A673 (cell line): ENCODE data around the gene CBX8. TPM values are rescaled to one million over a fixed set of nuclear protein-coding genes. Genes with fewer than 3 reads are reported as not detected.

Source experiments
- BruUV-seq: library from RNA; stranded (reverse); fragments of 400-500 nt; replicated peaks from 2 replicates; lab custom pipeline; 2021; lab: Mats Ljungman, UMichigan
- CTCF ChIA-PET: fragments of 300-600 bp; sonication (Branson Sonifier 250); formaldehyde crosslinking; loops from one replicate; lab custom pipeline; 2022; ENCODE audit warnings: antibody characterized with exemption; lab: Charles Lee
- POLR2A ChIA-PET: fragments of 300-600 bp; sonication (Branson Sonifier 250); formaldehyde crosslinking; loops from one replicate; lab custom pipeline; 2022; ENCODE audit warnings: antibody characterized with exemption; ENCODE audit not compliant: low non-redundant PET; lab: Charles Lee
- DNase-seq: peaks from one replicate; pipeline ENCODE4 v3.0.0-alpha.2; 2015; ENCODE audit warnings: low spot score
- H3K27ac ChIP-seq: fragments of 200-600 bp; sonication (generic); 2 replicates; pipeline ENCODE4 v1.5.1; 2016; ENCODE audit warnings: mixed run types, low read depth, mild to moderate bottlenecking, mixed read lengths, antibody characterized with exemption, low read length; ENCODE audit not compliant: poor library complexity, severe bottlenecking
- H3K27me3 ChIP-seq: fragments of 200-600 bp; sonication (generic); replicated peaks from 2 replicates; pipeline ENCODE4 v1.6.1; 2017; ENCODE audit warnings: mixed run types, low read depth, mild to moderate bottlenecking, mixed read lengths, antibody characterized with exemption, low read length; ENCODE audit not compliant: insufficient read depth, poor library complexity
- H3K36me3 ChIP-seq: fragments of 200-600 bp; sonication (generic); 2 replicates; pipeline ENCODE4 v1.6.1; 2016; ENCODE audit warnings: mixed run types, mild to moderate bottlenecking, mixed read lengths, antibody characterized with exemption, low read length; ENCODE audit not compliant: insufficient read depth, poor library complexity, severe bottlenecking
- H3K4me1 ChIP-seq: fragments of 200-600 bp; sonication (generic); 2 replicates; pipeline ENCODE4 v1.6.1; 2017; ENCODE audit warnings: mixed run types, mild to moderate bottlenecking, mixed read lengths, antibody characterized with exemption, low read length; ENCODE audit not compliant: insufficient read depth, poor library complexity, severe bottlenecking
- H3K4me3 ChIP-seq: fragments of 200-600 bp; sonication (generic); 2 replicates; pipeline ENCODE4 v1.5.1; 2016; ENCODE audit warnings: low read depth, mixed run types, mild to moderate bottlenecking, mixed read lengths, low read length; ENCODE audit not compliant: poor library complexity, severe bottlenecking
- H3K9me3 ChIP-seq: fragments of 200-600 bp; sonication (generic); 2 replicates; pipeline ENCODE4 v1.6.1; 2016; ENCODE audit warnings: mixed run types, low read depth, mild to moderate bottlenecking, mixed read lengths, antibody characterized with exemption, low read length; ENCODE audit not compliant: poor library complexity, severe bottlenecking
- EZH2 ChIP-seq: fragments of 200-600 bp; sonication (generic); IDR thresholded peaks from 2 replicates; pipeline ENCODE4 v1.6.1; 2017; ENCODE audit warnings: borderline replicate concordance, low read depth, mild to moderate bottlenecking, mixed read lengths, antibody characterized with exemption, low read length; ENCODE audit not compliant: poor library complexity, severe bottlenecking
- intact Hi-C: fragments of 100-400 bp; cut with micrococcal nuclease; formaldehyde crosslinking; loops from one replicate; pipeline ENCODE4 v1.10.0; 2022; ENCODE audit not compliant: unreplicated experiment
- total RNA-seq: library from RNA; stranded (reverse); gene quantifications from 2 replicates; pipeline ENCODE4 v1.2.3, GENCODE V29; 2021
- TF ChIP-seq, protein P1 (sequence below): fragments of 300-800, 200-600 bp; sonication (generic); conservative IDR thresholded peaks from 2 replicates; pipeline ENCODE4 v1.5.1; 2017; ENCODE audit warnings: low read depth, mild to moderate bottlenecking, antibody characterized with exemption, low read length, moderate library complexity, mixed read lengths

The CBX8 gene
- total RNA-seq, 1 experiment from 2014 or later, result 27.0 TPM

DNA sequence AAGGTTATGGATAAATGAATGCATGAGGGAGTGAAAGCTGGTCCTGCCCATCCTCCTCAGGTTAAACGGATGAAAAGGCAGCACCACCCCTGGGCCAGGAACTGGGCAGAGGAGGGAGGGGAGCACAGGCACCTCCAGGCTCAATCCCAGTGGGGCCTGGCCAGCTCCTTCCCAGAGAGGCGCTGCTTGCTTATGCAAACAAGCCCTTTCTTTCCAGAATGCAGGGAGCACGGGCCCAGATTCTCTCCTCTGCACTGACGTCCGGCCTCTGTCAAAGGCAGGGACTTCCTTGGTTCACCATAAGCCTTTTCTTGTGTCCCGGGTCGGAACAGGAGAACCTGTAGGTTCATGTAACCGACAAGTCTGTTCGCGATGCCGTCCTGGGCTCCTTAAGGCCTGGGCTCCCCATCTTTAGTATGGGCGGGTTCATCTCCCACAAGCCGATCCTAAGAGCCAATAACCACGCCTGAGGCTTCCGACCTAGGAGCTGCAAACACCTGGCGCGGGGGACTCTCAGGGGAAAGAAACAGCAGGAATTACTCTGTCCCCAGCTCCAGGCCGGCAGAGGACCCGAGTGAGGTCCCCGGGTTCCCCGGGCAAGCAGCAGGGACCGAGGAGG, 49.9 kb downstream of the CBX8 start:
- DNase-seq, result no peak
- H3K4me3 ChIP-seq, result no peak overlapping the region
- no TSS peak for BruUV-seq
- H3K27me3 ChIP-seq, result peaks cover 23% of the 10 kb centered on the region
- POLR2A ChIA-PET, result no interaction called here
- no peaks in the 10 kb centered on the region for H3K9me3 ChIP-seq
- intact Hi-C loops, result loop anchor here (2.0 to 10.0 kb wide), 2 partner anchors 88 to 244 kb away; partner anchors contain the start of gene CBX4
- CTCF ChIA-PET, result interaction anchor here (1.0 kb wide), 1 partner anchor 98 kb away, joined by 3 read pairs; no protein-coding TSS in a partner anchor
- peaks cover 30% of the 10 kb centered on the region for H3K4me1 ChIP-seq
- no peak overlapping the region for H3K27ac ChIP-seq
- H3K36me3 ChIP-seq, result no peaks in the 10 kb centered on the region
- no peak for TF ChIP-seq EZH2
- TF ChIP-seq, protein P1, sequence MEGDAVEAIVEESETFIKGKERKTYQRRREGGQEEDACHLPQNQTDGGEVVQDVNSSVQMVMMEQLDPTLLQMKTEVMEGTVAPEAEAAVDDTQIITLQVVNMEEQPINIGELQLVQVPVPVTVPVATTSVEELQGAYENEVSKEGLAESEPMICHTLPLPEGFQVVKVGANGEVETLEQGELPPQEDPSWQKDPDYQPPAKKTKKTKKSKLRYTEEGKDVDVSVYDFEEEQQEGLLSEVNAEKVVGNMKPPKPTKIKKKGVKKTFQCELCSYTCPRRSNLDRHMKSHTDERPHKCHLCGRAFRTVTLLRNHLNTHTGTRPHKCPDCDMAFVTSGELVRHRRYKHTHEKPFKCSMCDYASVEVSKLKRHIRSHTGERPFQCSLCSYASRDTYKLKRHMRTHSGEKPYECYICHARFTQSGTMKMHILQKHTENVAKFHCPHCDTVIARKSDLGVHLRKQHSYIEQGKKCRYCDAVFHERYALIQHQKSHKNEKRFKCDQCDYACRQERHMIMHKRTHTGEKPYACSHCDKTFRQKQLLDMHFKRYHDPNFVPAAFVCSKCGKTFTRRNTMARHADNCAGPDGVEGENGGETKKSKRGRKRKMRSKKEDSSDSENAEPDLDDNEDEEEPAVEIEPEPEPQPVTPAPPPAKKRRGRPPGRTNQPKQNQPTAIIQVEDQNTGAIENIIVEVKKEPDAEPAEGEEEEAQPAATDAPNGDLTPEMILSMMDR, result no peak

DNA sequence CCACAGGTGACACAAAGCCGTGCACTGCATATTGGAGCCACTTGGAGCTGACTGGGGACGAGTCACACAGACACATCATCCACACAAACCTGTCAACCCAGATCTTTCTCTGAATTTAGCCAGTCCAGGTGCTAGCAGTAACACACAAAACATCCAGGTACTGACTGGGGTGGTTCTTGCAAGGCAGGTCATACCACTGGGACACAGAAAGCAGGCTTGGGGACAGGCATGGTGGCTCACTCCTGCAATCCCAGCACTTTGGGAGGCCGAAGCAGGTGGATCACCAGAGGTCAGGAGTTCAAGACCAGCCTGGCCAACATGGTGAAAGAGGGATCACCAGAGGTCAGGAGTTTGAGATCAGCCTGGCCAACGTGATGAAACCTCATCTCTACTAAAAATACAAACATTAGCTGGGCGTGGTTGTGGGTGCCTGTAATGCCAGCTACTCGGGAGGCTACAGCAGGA, 51.2 kb downstream of the CBX8 start:
- TF ChIP-seq EZH2, result no peak
- TF ChIP-seq, protein P1, result no peak
- Histone ChIP-seq H3K27ac (no peak overlapping the region), H3K36me3 (no peaks in the 10 kb centered on the region), H3K4me3 (no peak overlapping the region), H3K4me1 (peaks cover 33% of the 10 kb centered on the region), H3K9me3 (no peaks in the 10 kb centered on the region), H3K27me3 (peaks cover 23% of the 10 kb centered on the region)
- CTCF ChIA-PET, result interaction anchor here (0.6 to 1.5 kb wide), 8 partner anchors 12 to 225 kb away, joined by 3 to 10 read pairs (median 4); no protein-coding TSS in a partner anchor
- intact Hi-C loops, result loop anchor here (2.0 to 10.0 kb wide), 2 partner anchors 89 to 245 kb away; partner anchors contain the start of gene CBX4
- POLR2A ChIA-PET, result no interaction called here
- no peak for DNase-seq
- BruUV-seq, result no TSS peak

DNA sequence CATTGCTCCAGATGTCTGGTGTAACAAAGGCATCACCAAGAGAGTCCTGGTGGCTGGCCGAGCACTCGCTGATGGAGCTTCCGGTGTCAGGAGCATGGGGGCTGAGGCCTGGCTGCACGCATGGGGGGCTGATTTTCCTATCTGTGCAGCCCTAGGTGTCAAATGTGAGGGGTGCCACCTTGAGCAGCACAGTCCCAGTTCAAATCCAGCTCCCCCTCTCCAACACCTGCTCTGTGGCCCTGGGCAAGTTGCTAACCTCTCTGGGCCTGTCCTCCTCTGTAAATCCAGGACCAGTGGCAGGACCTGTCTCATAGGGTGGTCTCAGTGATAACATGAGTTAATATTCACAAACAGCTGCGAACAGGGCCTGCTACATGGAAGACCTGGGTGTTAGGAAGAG, 53.3 kb downstream of the CBX8 start:
- POLR2A ChIA-PET, result interaction anchor here (0.6 kb wide), 1 partner anchor 1177 kb away, joined by 5 read pairs; no protein-coding TSS in a partner anchor

More for the DNA sequence above, 53.3 kb downstream of the CBX8 start:
- DNase-seq, result no peak
- Histone ChIP-seq H3K9me3 (no peaks in the 10 kb centered on the region), H3K27ac (no peak overlapping the region), H3K4me1 (peaks cover 21% of the 10 kb centered on the region), H3K27me3 (peaks cover 20% of the 10 kb centered on the region), H3K36me3 (no peaks in the 10 kb centered on the region), H3K4me3 (no peak overlapping the region)
- no TSS peak for BruUV-seq
- intact Hi-C loops, result loop anchor here (5.0 to 10.0 kb wide), 2 partner anchors 91 to 179 kb away; partner anchors contain the start of gene CBX4
- TF ChIP-seq, protein P1, result no peak
- no peak for TF ChIP-seq EZH2
- CTCF ChIA-PET, result no interaction called here
